GM21619 (cell line): ENCODE results near the gene PRPF8.
"Not testable (repeated sequence)": the region's sequence is repeated elsewhere in the genome, so short reads cannot be mapped to it uniquely, and the experiment has no call there.

Experiments used
- ATAC-seq: cut with Tn5 transposase; IDR thresholded peaks from one replicate; pipeline ENCODE4 v1.9.1; 2021; ENCODE audit not compliant: unreplicated experiment

The PRPF8 gene

GRCh38 chr17:1695365-1695764 is 10.7 kb upstream of the PRPF8 start:
- no peak for ATAC-seq

GRCh38 chr17:1693339-1693738 is 8.7 kb upstream of the PRPF8 start:
- ATAC-seq = no peak

- no peak for ATAC-seq
Measured at GRCh38 chr17:1690544-1691221, 6.0 kb upstream of the PRPF8 start.

- ATAC-seq = not testable (repeated sequence)
Measured at GRCh38 chr17:1688405-1688804, 3.7 kb upstream of the PRPF8 start.

GRCh38 chr17:1686086-1686485 is 1.4 kb upstream of the PRPF8 start:
- ATAC-seq = no peak

- no peak for ATAC-seq
Measured at GRCh38 chr17:1683459-1683858, 1.2 kb downstream of the PRPF8 start.

GRCh38 chr17:1676401-1676800 is 8.3 kb downstream of the PRPF8 start:
- ATAC-seq = no peak

GRCh38 chr17:1673041-1673785 is 11.5 kb downstream of the PRPF8 start:
- ATAC-seq = no peak

- ATAC-seq = not testable (repeated sequence)
Measured at GRCh38 chr17:1663934-1664333, 20.7 kb downstream of the PRPF8 start.

GRCh38 chr17:1661045-1661444 is 23.6 kb downstream of the PRPF8 start:
- no peak for ATAC-seq

- no peak for ATAC-seq
Measured at GRCh38 chr17:1658100-1658499, 26.6 kb downstream of the PRPF8 start.

- ATAC-seq = no peak
Measured at GRCh38 chr17:1653735-1654134, 30.9 kb downstream of the PRPF8 start.

- not testable (repeated sequence) for ATAC-seq
Measured at GRCh38 chr17:1652794-1653193, 31.9 kb downstream of the PRPF8 start.

- ATAC-seq = no peak
Measured at GRCh38 chr17:1651559-1651844, 33.2 kb downstream of the PRPF8 start.

GRCh38 chr17:1650731-1651558 is 33.7 kb downstream of the PRPF8 start:
- ATAC-seq = no peak

GRCh38 chr17:1649844-1650501 is 34.7 kb downstream of the PRPF8 start, which contains the start of gene RILP:
TSS of gene RILP (minus strand) at chr17:1649866. CDS start at chr17:1649804, 62 bp downstream.
- ATAC-seq = no peak

GRCh38 chr17:1648963-1649843 is 35.5 kb downstream of the PRPF8 start:
- peak; percentile 37 for ATAC-seq

GRCh38 chr17:1648173-1648962 is 36.3 kb downstream of the PRPF8 start:
- ATAC-seq = no peak

- no peak for ATAC-seq
Measured at GRCh38 chr17:1647802-1648171, 36.9 kb downstream of the PRPF8 start.
